Small intestine (tissue), 7 donors: Measurements from ENCODE around the gene SLC16A14. TPM values are rescaled to one million over a fixed set of nuclear protein-coding genes. Genes with fewer than 3 reads are reported as not detected.
A peak's percentile ranks its signal among the peaks of the same experiment; 100 is the strongest.

Experiments
- DNase-seq, 2 donors: peaks; one replicate each; pipeline versions ENCODE4 v3.0.0 to v3.0.0-alpha.2; 2013
- FAIRE-seq: peaks from 2 replicates; lab custom pipeline; 2012; peaks lifted over from hg19 to GRCh38; lab: Jason Lieb, UNC
- H3K27ac ChIP-seq, 3 donors: one replicate each; pipeline ENCODE4 v1.5.1; 2013; ENCODE audit warnings: low read length in 2 of 3, mild to moderate bottlenecking in 2 of 3, control low read depth in 1 of 3, inconsistent platforms in 1 of 3, low read depth in 1 of 3, moderate library complexity in 1 of 3
- H3K27me3 ChIP-seq, 3 donors: one replicate each; pipeline ENCODE4 v1.6.1; 2013; ENCODE audit warnings: low read length in 3 of 3, inconsistent platforms in 1 of 3; ENCODE audit not compliant: control insufficient read depth in 3 of 3, insufficient read depth in 3 of 3
- H3K36me3 ChIP-seq, 3 donors: one replicate each; pipeline ENCODE4 v1.6.1; 2013; ENCODE audit warnings: low read length in 3 of 3, inconsistent platforms in 1 of 3, low read depth in 1 of 3, mild to moderate bottlenecking in 1 of 3, moderate library complexity in 1 of 3; ENCODE audit not compliant: control insufficient read depth in 3 of 3, insufficient read depth in 2 of 3
- H3K4me1 ChIP-seq, 3 donors: one replicate each; pipeline ENCODE4 v1.6.1; 2013; ENCODE audit warnings: low read length in 2 of 3, inconsistent platforms in 1 of 3, low read depth in 1 of 3, mild to moderate bottlenecking in 1 of 3, moderate library complexity in 1 of 3; ENCODE audit not compliant: control insufficient read depth in 3 of 3, insufficient read depth in 2 of 3
- H3K4me3 ChIP-seq, 3 donors: one replicate each; pipeline ENCODE4 v1.5.1; 2013; ENCODE audit warnings: low read length in 3 of 3, control low read depth in 1 of 3, inconsistent platforms in 1 of 3, low read depth in 1 of 3, mild to moderate bottlenecking in 1 of 3, moderate library complexity in 1 of 3
- H3K9me3 ChIP-seq, 2 donors: one replicate each; pipeline ENCODE4 v1.6.1; 2013; ENCODE audit warnings: low read depth in 1 of 2, low read length in 1 of 2; ENCODE audit not compliant: control insufficient read depth in 2 of 2, insufficient read depth in 1 of 2
- WGBS, 3 donors: extraction: QIAGEN DNeasy Blood & Tissue Kit; methylation state at CpG; one replicate each; pipeline ENCODE4 v1.1.7; 2013; 5-methylcytosine and 5-hydroxymethylcytosine counted together
- polyA plus RNA-seq, 4 donors: library from polyadenylated mRNA; stranded (reverse) in 3 of 4; unstranded in 1 of 4; fragments of 200-250 nt in 3 of 4; fragments of 120-200 nt in 1 of 4; gene quantifications; one replicate each; pipeline versions ENCODE4 v1.2.1 to v1.2.3, GENCODE V29; 2013
- donor health status: healthy with polysubstance abuse.
- donor health status: control.
- donor health status: control.
- donor health status: Bipolar disorder and iron deficiency.
- donor health status: healthy.

Gene SLC16A14
- polyA plus RNA-seq, 4 donors, result 0.27 to 2.0 (median 1.3) TPM; not detected in 1

DNA sequence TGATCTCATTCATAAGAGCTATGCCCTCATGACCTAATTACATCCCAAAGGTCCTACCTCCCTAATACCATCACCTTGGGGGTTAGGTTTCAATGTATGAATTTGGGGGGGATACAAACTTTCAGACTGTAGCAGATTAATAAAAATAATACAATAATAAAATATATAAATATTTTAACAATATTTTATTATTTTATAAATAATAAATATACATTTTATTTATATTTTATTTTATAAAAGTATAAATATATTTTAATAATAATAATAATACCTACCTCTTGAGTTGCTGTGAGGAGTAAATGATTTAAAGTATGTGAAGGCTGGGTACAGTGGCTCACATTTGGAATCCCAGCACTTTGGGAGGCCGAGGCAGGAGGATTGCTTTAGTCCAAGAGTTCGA, 8.1 kb upstream of the SLC16A14 start:
- no peak for FAIRE-seq

DNA sequence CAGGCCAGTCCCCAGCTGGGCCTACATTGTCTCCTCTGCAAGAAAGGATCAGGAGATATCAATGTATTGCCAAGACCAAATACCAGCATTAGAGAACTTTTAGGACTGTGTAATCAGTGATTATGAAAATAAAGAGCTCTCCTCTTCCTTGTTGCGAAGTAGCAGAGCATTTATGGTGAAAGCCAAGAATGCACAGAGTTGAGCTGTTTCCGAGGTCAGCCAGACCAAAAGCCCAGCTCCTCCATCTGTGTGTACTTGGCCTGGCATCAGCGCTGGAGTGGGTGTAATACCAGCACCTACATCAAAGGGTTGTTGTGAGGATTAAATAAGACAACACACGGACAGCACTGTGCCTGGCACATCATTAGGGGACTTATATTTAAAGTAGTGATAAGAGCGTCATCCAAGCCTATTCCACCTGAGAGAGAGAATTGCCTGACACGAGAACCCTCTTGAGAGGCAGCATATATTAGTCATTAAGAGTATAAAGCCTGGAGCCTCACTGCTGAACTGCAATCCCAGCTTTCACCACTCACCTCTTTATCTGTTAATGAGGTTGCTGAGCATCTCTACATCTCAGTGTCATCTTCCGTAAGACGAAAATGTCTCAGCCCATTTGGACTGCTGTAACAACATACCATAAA, 7.4 kb upstream of the SLC16A14 start:
- WGBS, 3 donors, result 78 to 79% (median 79%) methylated on average over 8 of the region's 8 CpGs
- H3K36me3 ChIP-seq, result no peaks in the 10 kb centered on the region
- peaks cover 0 to 3% of the 10 kb centered on the region in 2 donors for H3K9me3 ChIP-seq
- FAIRE-seq (no peak), DNase-seq (no peak)
- H3K27me3 ChIP-seq, result no peaks in the 10 kb centered on the region
- H3K27ac ChIP-seq, result no peak overlapping the region
- no peak overlapping the region for H3K4me3 ChIP-seq
- no peaks in the 10 kb centered on the region for H3K4me1 ChIP-seq

More for the DNA sequence above, 8.1 kb upstream of the SLC16A14 start:
- Histone ChIP-seq H3K27me3 (no peaks in the 10 kb centered on the region), H3K9me3 (peaks cover 0 to 3% of the 10 kb centered on the region in 2 donors), H3K4me1 (no peaks in the 10 kb centered on the region), H3K36me3 (no peaks in the 10 kb centered on the region), H3K27ac (no peak overlapping the region), H3K4me3 (no peak overlapping the region)
- no peak for DNase-seq
- WGBS, 3 donors, result 84 to 87% (median 85%) methylated on average over 2 of the region's 2 CpGs

DNA sequence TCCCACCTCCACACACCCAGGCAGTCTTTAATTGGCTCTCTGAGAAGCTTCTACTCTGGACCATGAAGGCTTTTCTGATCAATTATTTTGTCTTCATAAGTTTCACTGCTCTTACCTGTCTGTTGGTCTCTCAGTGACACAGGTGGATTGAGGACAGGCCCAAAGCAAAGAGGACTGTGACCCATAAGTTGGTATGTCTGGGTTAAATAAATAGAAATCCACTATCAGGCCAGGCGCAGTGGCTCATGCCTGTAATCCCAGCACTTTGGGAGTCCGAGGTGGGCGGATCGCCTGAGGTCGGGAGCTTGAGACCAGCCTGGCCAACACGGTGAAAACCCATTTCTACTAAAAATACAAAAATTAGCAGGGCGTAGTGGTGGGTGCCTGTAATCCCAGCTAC, 2.7 kb upstream of the SLC16A14 start:
- 91 to 93% (median 92%) methylated on average over 7 of the region's 7 CpGs for WGBS, 3 donors
- DNase-seq, result no peak
- FAIRE-seq, result no peak

DNA sequence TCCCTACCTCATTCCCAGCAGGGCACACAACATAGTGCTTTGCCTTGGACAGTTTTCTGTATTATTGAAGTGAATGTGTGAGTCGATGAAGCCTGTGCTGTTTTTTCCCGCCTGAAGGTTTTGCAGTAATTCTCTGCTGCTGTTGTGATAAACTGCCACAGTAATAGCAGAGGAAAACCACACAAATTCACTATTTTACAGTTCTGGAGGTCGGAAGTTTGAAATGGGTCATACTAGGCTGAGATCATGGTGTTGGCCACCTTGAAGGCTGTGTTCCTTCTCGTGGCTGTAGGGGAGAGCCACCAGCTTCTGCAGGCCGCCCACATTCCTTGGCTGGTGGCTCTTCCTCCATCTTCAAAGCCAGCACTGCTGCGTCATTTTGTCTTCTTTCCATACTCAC, 678 bp upstream of the SLC16A14 start:
- DNase-seq (no peak), FAIRE-seq (no peak)
- WGBS, 3 donors, result 83 to 89% (median 86%) methylated on average over 6 of the region's 6 CpGs
- no peaks in the 10 kb centered on the region for H3K36me3 ChIP-seq
- no peaks in the 10 kb centered on the region for H3K9me3 ChIP-seq
- H3K4me1 ChIP-seq, result no peaks in the 10 kb centered on the region
- no peak overlapping the region for H3K4me3 ChIP-seq
- peaks cover 0 to 12% (median 0%) of the 10 kb centered on the region in 3 donors for H3K27me3 ChIP-seq
- H3K27ac ChIP-seq, result no peak overlapping the region

More for the DNA sequence above, 2.7 kb upstream of the SLC16A14 start:
- no peak overlapping the region for H3K4me3 ChIP-seq
- peaks cover 0 to 3% of the 10 kb centered on the region in 2 donors for H3K9me3 ChIP-seq
- H3K27me3 ChIP-seq, result peaks cover 0 to 12% (median 0%) of the 10 kb centered on the region in 3 donors
- no peaks in the 10 kb centered on the region for H3K36me3 ChIP-seq
- no peak overlapping the region for H3K27ac ChIP-seq
- H3K4me1 ChIP-seq, result no peaks in the 10 kb centered on the region

DNA sequence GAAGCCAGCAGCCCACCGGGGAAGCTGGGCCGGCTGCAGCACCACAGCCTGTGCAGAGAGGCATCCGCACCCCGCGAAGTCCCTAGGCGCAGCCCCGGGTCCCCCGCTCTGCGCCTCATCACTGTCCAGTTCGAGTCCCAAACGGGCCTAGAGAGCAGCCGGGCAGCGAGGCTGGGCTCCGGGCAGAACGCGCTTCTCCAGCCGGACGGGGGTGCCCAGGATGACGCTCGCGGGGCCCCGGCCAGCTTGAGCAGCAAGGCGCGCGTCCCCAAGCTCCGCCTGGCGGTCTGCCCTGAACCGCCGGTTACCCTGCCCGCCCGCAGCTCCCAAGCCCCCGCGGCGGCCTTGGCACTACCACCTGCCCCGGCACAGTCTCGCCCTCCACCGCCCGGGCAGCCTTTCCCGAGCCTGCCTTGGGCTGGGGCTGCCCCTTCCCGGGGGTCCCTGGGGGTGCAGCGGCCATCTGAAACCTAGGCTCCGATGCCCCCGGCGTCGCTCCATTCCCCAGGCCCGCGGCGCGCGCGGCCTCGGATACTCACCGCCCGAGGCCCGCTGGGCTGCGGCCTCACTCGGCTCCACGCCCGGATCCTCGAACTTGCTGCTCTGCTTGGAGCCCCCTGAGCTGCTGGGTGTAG, 591 bp downstream of the SLC16A14 start:
- WGBS, 3 donors, result 0% methylated on average over 46 to 60 of the region's 60 CpGs
- H3K36me3 ChIP-seq, result no peaks in the 10 kb centered on the region
- H3K9me3 ChIP-seq, result no peaks in the 10 kb centered on the region
- DNase-seq (peak; percentile 6 to 70), FAIRE-seq (no peak)
- peaks cover 0 to 12% (median 0%) of the 10 kb centered on the region in 3 donors for H3K27me3 ChIP-seq
- peak overlapping the region in 2 of 3 donors; percentile 38 to 45 for H3K27ac ChIP-seq
- H3K4me3 ChIP-seq, result peak overlapping the region; percentile 37 to 53 (median 46)
- H3K4me1 ChIP-seq, result no peaks in the 10 kb centered on the region

DNA sequence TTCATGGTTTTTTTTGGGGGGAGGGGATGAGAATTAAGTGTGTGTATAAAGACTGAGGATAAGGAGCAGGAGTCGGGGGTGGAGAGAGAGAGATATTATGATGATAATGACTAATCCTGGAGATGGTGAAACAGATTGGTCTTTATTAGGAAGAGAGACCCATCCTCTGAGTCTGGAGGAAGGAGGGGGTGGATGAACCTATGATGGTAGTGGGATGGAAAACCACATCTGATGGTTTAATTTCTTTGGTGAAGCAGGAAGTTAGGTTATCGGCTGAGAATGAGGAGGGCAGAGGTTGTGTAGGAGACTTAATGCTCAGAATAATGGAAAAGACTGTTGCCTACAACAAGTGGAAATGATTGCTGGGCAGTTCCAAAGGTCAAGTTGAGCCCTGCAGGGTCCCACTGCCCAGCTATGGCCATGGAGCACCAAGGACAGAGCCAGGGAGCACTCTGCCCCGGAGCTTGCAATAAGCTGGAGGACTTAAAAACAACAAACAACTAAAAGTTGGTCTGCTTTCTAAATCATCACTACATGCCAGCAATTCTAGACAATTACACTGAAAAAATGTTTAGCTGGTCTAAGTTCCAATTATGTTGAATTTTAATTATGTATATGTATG, 7.9 kb downstream of the SLC16A14 start:
- Histone ChIP-seq H3K36me3 (no peaks in the 10 kb centered on the region), H3K4me1 (no peaks in the 10 kb centered on the region), H3K27me3 (no peaks in the 10 kb centered on the region), H3K9me3 (no peaks in the 10 kb centered on the region), H3K27ac (no peak overlapping the region), H3K4me3 (no peak overlapping the region)
- FAIRE-seq, result no peak
- 75 to 79% (median 79%) methylated on average over 3 of the region's 3 CpGs for WGBS, 3 donors
- DNase-seq, result no peak

DNA sequence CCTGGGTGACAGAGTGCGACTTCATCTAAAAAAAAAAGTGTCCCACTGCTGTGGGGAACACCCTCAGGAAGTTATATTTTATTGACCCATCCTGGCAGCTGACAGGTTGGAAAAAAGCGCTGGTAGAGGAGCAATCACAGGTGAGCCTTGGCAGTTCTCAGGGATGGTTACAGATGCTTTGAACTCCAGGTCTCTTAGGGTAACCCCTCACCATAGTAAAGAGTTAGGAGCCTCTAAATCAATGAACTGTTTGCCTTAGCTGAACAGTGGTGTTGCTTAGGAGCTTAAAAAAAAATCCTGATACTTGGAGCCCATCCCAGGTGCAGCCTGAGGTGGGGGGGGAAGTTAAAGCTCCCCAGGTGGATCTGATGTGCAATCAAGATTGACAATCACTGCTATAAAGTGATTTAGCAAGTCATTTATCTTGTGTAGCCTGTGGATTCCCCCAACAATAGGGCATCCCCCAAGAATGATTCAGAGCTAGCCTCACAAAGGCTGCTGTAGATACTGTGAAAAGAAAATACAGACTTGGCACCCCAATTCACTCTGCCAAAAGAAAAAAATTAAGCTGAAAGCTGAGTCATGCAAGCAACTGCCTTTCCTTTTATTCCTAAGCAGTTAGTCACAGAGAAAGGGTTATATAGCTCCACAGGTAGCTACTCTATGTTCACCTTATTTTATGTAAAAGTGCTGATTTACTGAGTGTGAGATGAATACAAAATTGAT, 14.8 kb downstream of the SLC16A14 start:
- FAIRE-seq (no peak), DNase-seq (no peak)
- H3K36me3 ChIP-seq, result no peaks in the 10 kb centered on the region
- no peak overlapping the region for H3K27ac ChIP-seq
- H3K4me1 ChIP-seq, result no peaks in the 10 kb centered on the region
- H3K27me3 ChIP-seq, result no peaks in the 10 kb centered on the region
- H3K4me3 ChIP-seq, result no peak overlapping the region
- 59 to 93% (median 67%) methylated on average over 2 of the region's 2 CpGs for WGBS, 3 donors
- no peaks in the 10 kb centered on the region for H3K9me3 ChIP-seq

DNA sequence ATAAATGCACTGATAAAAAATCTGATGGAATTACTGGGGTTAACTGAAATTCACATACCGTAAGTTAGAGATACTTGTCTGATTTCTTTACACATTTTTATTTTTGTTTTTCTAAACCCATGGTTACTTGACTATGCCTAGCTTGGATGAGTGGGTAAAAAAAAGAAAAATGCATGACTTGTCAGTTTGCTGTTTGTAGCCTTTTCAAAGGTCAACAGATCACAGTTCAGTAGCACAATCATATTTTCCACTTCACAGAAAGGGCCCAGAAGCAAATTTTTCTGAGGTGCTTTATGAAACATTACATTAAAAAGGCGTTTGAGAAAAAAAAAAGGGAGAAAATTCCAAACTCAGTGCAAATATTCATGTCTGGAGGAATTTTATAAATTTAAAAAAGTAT, 16.4 kb downstream of the SLC16A14 start:
- WGBS, 3 donors, result 63 to 81% (median 76%) methylated on average over 2 of the region's 2 CpGs
- no peaks in the 10 kb centered on the region for H3K27me3 ChIP-seq
- H3K4me3 ChIP-seq, result no peak overlapping the region
- no peak for FAIRE-seq
- no peak overlapping the region for H3K27ac ChIP-seq
- H3K9me3 ChIP-seq, result no peaks in the 10 kb centered on the region
- no peak for DNase-seq
- no peaks in the 10 kb centered on the region for H3K36me3 ChIP-seq
- no peaks in the 10 kb centered on the region for H3K4me1 ChIP-seq
